ENCODE measurements around the gene MUSTN1. TPM values are rescaled to one million over a fixed set of nuclear protein-coding genes. Genes with fewer than 3 reads are reported as not detected.

The MUSTN1 gene
- total and polyA plus RNA-seq, 4 donors: 0.25 to 12.1 (median 3.9) TPM

- Histone ChIP-seq H3K36me3 (ENCODE audit: control insufficient read depth in 4 of 4, insufficient read depth in 3 of 4, low read depth in 1 of 4, low read length in 3 of 4) (peaks cover 0 to 3% (median 0%) of the 10 kb centered on the region in 4 donors), H3K27ac (ENCODE audit: low read depth in 1 of 2, low read length in 2 of 2) (no peak overlapping the region), H3K9me3 (ENCODE audit: control insufficient read depth in 4 of 4, low read length in 3 of 4) (no peaks in the 10 kb centered on the region), H3K4me1 (ENCODE audit: control insufficient read depth in 4 of 4, insufficient read depth in 4 of 4, low read length in 3 of 4) (peaks cover 0 to 8% (median 1%) of the 10 kb centered on the region in 4 donors), H3K4me3 (ENCODE audit: low read depth in 1 of 3, low read length in 3 of 3) (no peak overlapping the region), H3K9ac (ENCODE audit: low read depth in 1 of 2, low read length in 2 of 2) (no peak overlapping the region), H3K27me3 (ENCODE audit: control insufficient read depth in 4 of 4, insufficient read depth in 4 of 4, low read length in 3 of 4) (no peaks in the 10 kb centered on the region)
- 89% methylated on average over 9 of the region's 9 CpGs for WGBS
- TF ChIP-seq RAD21 (IDR thresholded peaks at IDR 0.05): no peak
- no peak for TF ChIP-seq GABPA (IDR thresholded peaks at IDR 0.05 in 1 of 2, conservative IDR thresholded peaks at IDR 0.05 in 1 of 2)
- no peak for TF ChIP-seq REST (IDR thresholded peaks at IDR 0.05)
- TF ChIP-seq ATF3 (IDR thresholded peaks at IDR 0.05): no peak
- no peak for TF ChIP-seq JUND (IDR thresholded peaks at IDR 0.05)
- TF ChIP-seq MAX (IDR thresholded peaks at IDR 0.05): no peak
- no peak for TF ChIP-seq ZBTB33 (IDR thresholded peaks at IDR 0.05)
- no peak for TF ChIP-seq HNF4A (conservative IDR thresholded peaks at IDR 0.05)
- no peak for TF ChIP-seq SP1 (IDR thresholded peaks at IDR 0.05)
- no peak for TF ChIP-seq FOXA1 (IDR thresholded peaks at IDR 0.05)
- TF ChIP-seq EGR1 (IDR thresholded peaks at IDR 0.05; ENCODE audit: low read depth in 2 of 2): no peak
- no peak for TF ChIP-seq HNF4G (IDR thresholded peaks at IDR 0.05)
- no peak for TF ChIP-seq RXRA (IDR thresholded peaks at IDR 0.05)
- no peak for TF ChIP-seq CTCF (IDR thresholded peaks at IDR 0.05; ENCODE audit: low read depth, low read length, missing input control)
- no peak for TF ChIP-seq YY1 (IDR thresholded peaks at IDR 0.05)
- no peak for TF ChIP-seq FOXA2 (IDR thresholded peaks at IDR 0.05)
- TF ChIP-seq TAF1 (conservative IDR thresholded peaks at IDR 0.05): no peak
- TF ChIP-seq NR2F2 (IDR thresholded peaks at IDR 0.05): no peak
- no peak for DNase-seq (ENCODE audit: low spot score)
These were observed 40.2 kb upstream of the MUSTN1 start for GRCh38 chr3:52874864-52875587.

Measured in liver (tissue), 9 donors.